Sigmoid colon (tissue), 4 donors: ENCODE results near the gene ANKAR.

Source experiments
- CTCF ChIP-seq, 4 experiments: fragments of 450-650 bp in 3 of 4; fragments of 200-600 bp in 1 of 4; IDR thresholded peaks; one replicate each; pipeline ENCODE4 v1.5.1; 2016 to 2019; ENCODE audit warnings: antibody characterized with exemption in 4 of 4, mild to moderate bottlenecking in 3 of 4, moderate library complexity in 2 of 4
- EP300 ChIP-seq, 4 donors: sonication (generic); formaldehyde crosslinking; IDR thresholded peaks; one replicate each; pipeline ENCODE4 v1.6.1; 2017; ENCODE audit warnings: antibody characterized with exemption in 4 of 4
- POLR2A ChIP-seq, 2 donors: fragments of 450-650 bp; IDR thresholded peaks; one replicate each; pipeline ENCODE4 v1.6.1; 2016; ENCODE audit warnings: antibody characterized with exemption in 2 of 2, mild to moderate bottlenecking in 2 of 2, moderate library complexity in 2 of 2
- POLR2AphosphoS5 ChIP-seq, 4 donors: sonication (generic); formaldehyde crosslinking; IDR thresholded peaks; one replicate each; pipeline ENCODE4 v1.6.1; 2017; ENCODE audit warnings: antibody characterized with exemption in 4 of 4

GRCh38 chr2:189683348-189683747 lies 8.9 kb downstream of the ANKAR start:
- TF ChIP-seq POLR2A (IDR thresholded peaks at IDR 0.05): no peak
- TF ChIP-seq CTCF (IDR thresholded peaks at IDR 0.05): no peak
- no peak for TF ChIP-seq POLR2AphosphoS5 (IDR thresholded peaks at IDR 0.05)
- TF ChIP-seq EP300 (IDR thresholded peaks at IDR 0.05): no peak
